Vagina (tissue), 2 donors: ENCODE results near the gene SERPINE2.

Experiments
- CTCF ChIP-seq, 3 experiments: fragments of 450-650 bp in 2 of 3; fragments of 200-600 bp in 1 of 3; sonication (generic) in 1 of 3; IDR thresholded peaks; one replicate each; pipeline ENCODE4 v1.5.1; 2017 to 2019; ENCODE audit warnings: antibody characterized with exemption in 3 of 3, mild to moderate bottlenecking in 2 of 3, moderate library complexity in 2 of 3
- POLR2A ChIP-seq, 2 donors: fragments of 450-650 bp; IDR thresholded peaks; one replicate each; pipeline ENCODE4 v1.6.1; 2017; ENCODE audit warnings: antibody characterized with exemption in 2 of 2, mild to moderate bottlenecking in 2 of 2, moderate library complexity in 2 of 2
- POLR2AphosphoS5 ChIP-seq, 2 donors: sonication (generic); formaldehyde crosslinking; IDR thresholded peaks; one replicate each; pipeline ENCODE4 v1.9.0; 2017; ENCODE audit warnings: antibody characterized with exemption in 2 of 2, mild to moderate bottlenecking in 2 of 2, low read depth in 1 of 2; ENCODE audit not compliant: insufficient read depth in 1 of 2

GRCh38 chr2:224063298-224063648 is 24.2 kb upstream of the SERPINE2 start:
- TF ChIP-seq POLR2AphosphoS5 (IDR thresholded peaks at IDR 0.05; ENCODE audit: insufficient read depth in 1 of 2, low read depth in 1 of 2) (no peak), CTCF (IDR thresholded peaks at IDR 0.05) (no peak), POLR2A (IDR thresholded peaks at IDR 0.05) (no peak)
